ENCODE results near the gene GPR158.
"Not testable (repeated sequence)": the region's sequence is repeated elsewhere in the genome, so short reads cannot be mapped to it uniquely, and the experiment has no call there.

GPR158 gene

DNA sequence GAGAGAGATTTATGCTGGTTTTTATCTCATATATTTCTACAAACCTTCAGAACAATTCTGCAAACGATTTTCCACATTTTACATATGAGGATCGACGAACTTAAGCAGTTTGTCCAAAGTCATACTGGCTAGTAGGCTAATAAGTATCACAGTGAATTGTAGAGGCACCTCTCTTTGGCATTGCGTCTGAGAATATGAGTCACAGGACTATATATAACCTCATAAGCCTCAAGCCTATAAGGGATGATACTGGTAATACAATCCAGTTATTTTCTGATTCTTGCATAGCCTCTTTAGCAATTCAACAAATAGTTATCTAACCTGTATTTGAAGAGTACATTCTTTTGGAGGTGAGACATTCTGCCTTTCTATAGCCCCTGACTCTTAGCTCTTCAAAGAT lies 129.8 kb downstream of the GPR158 start:
- DNase-seq (ENCODE audit: low spot score), result peak; percentile 25

DNA sequence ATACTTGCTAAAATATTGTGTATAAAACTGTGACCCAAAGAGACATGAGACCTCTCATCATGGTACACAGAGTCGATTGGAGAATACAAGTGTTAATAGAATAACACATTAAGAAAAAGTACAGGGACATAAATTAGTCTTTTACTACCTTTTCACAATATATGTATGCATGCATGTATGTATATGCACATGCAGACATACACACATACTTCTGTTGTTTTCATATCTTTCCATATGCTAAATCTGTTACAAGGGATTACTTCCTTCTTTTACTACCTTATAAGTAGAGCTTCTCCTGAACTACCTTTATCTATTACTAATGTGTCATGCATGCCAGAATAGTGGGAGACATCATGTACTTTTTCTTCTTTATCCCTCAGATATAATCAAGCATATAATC lies 131.6 kb downstream of the GPR158 start:
- no peak for DNase-seq (ENCODE audit: low spot score)

DNA sequence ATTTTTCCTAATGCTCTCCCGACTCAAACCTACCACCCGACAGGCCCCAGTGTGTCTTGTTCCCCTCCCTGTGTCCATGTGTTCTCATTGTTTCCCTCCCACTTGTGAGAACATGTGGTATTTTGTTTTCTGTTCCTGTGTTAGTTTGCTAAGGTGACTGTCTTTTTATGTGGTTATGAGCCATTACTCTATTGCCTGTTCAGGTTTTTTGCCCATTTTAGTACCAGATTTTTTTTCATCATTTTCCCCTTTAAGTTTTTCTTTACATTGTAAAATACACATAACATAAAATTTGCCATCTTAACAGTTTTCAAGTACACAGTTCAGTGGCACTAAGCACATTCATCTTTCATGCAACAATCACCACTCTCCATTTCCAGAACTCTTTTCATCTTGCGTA lies 133.5 kb downstream of the GPR158 start:
- no peak for DNase-seq (ENCODE audit: low spot score)

DNA sequence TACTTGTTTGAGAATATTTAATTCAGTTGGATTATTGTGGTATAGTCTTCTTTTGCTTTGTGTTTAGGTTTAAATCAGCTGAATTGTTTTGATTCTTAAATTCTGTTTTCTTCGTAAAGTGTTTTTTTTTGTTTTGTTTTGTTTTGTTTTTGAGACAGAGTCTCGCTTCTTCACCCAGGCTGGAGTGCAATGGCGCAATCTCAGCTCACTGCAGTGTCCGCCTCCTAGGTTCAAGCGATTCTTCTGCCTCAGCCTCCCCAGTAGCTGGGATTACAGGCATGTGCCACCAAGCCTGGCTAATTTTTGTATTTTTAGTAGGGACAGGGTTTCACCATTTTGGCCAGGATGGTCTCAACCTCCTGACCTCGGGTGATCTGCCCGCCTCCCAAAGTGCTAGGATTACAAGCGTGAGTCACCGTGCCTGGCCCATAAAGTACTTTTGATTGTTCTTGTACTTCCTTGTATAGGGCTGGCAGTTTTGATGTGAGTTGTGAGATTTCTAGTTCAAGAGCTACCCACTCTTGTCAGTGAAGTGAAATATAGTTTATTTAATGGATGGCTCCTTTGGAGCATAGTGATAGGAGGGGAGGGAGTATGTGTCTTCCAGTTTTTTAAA lies 142.9 kb downstream of the GPR158 start:
- not testable (repeated sequence) for DNase-seq (ENCODE audit: low spot score)

DNA sequence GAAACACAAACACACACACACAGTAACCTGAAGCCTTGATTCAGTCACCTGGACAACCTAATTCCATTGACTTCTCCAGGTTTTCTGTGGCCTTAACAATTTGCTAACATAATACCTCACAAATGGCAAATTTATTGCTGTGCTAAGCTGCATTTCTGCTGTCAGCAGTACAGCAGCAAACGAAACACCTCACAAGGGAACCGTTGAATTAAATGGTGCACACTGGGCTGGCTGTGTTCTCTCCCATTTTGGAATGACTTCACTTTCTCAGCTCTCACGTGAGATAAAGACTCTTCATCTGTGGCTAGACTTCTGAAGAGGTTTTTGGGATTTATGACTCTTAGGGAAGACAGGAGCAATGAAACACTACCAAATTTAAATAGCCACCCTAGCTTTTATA lies 152.5 kb downstream of the GPR158 start:
- DNase-seq (ENCODE audit: low spot score), result no peak

DNA sequence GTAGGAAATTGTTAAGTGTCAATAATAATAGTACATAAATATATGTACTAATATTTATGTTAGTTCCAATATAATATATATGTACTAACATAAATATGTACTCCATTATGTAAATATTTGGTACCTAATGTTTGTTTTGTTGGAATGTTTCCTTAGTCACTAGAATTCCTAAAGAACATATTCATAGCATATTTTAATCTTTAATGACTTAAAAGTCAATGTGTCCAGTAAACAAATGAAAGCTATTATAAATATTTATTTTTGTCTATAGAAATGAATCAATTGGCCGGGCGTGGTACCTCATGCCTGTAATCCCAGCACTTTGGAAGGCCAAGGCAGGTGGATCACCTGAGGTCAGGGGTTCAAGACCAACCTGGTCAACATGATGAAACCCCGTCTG lies 153.6 kb downstream of the GPR158 start:
- DNase-seq (ENCODE audit: low spot score), result no peak

DNA sequence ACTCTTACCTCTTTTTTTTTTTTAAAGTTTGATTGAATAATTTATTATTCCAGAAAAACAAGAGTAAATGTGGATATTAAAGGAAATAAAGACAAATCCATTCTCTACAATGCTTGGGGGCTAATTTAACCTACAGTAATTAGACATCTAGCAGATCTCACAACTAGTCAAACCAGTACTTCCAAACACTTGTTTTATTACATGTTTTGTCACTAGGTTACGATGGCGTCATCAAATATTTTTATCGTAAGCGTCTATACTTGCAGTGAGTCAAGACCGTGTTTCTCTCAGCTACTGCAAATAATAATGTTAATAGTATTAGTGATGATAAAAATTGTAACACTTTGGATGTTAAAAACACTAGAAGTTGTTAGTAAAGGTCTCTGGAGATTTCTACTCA lies 154.8 kb downstream of the GPR158 start:
- DNase-seq (ENCODE audit: low spot score), result not testable (repeated sequence)

DNA sequence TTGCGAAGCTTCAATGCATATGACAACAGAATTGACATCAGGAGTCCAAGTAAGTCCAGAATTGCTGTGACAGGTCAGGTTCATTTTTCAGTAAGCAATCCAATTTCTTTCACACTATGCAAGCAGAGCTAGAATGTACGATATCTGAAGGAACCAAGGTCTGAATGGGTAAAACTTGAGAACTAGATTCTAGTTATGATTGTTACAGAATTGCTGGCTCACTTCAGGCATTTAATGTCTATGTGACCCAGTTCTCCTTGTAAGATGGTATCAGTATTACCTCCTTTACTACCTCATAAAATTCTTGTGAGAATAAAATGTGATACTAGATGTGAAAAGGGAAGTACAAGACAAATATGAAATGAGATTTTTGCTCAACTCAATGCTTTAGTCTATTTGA lies 159.6 kb downstream of the GPR158 start:
- no peak for DNase-seq (ENCODE audit: low spot score)

DNA sequence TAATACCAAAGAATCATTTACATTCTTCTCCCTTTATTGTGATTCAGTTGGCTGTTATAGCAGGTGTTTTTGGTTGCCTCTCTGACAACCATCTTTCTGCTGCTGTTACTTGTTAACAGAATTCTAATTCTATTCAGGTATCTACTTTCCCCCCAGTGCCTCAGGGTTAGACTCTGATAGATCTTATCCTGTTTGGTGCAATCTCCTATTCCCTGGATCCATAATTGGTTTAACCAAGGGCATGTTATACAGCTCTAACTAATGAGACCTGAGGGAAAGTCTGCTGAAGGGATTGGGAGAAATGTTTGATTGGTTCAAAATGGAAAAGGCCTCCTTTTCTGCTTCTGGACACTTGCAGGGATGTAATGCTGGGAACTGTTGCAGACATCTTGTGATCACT lies 161.5 kb downstream of the GPR158 start:
- no peak for DNase-seq (ENCODE audit: low spot score)

DNA sequence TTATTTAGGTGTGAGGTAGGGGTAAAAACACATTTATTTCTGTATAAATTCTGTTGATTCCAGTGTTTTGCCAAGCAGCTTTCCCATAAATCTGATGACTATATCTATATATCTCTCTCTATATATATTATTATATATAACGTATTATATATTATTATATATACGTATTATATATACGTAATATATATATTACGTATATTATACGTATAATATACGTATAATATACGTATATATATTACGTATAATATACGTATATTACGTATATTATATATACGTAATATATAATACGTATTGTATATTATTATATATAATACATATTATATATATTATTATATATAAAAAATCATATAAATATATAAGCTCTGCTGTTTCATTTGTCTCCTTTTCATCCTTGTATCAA lies 163.5 kb downstream of the GPR158 start:
- DNase-seq (ENCODE audit: low spot score), result no peak

DNA sequence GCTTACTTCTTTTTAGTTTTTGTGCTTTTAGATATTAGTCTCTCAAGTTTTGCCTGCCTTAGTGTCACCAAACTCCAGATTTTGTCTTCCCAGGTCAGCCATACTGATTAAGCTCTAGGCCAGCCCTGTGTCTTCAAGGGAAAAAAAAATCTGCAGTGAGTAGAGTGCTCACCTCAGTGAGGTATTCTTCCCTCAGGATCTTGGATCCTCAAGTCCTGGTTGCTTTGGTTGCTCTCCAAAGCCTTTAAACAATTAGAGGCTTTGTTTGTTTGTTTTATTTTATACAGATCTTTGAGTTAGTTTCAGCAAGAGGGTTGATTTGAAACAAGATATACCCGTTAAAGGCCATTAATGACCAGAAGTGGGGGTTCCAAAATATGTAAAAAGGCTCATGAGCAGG lies 165.2 kb downstream of the GPR158 start:
- no peak for DNase-seq (ENCODE audit: low spot score)

DNA sequence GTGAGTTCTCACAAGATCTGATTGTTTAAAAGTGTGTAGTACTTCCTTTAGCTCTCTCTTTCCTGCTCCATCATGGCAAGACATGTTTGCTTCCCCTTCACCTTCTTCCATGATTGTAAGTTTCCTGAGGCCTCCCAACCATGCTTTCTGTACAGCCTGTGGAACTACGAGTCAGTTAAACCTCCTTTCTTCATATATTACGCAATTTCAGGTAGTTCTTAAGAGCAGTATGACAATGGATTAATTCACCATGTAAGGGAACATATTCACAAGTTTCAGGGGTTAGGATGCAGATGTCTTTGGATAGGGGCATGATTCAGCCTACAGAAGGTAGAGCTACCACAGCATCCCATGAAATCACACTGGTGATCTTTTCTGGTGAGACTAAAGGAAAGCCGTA lies 174.7 kb downstream of the GPR158 start:
- DNase-seq (ENCODE audit: low spot score), result no peak

DNA sequence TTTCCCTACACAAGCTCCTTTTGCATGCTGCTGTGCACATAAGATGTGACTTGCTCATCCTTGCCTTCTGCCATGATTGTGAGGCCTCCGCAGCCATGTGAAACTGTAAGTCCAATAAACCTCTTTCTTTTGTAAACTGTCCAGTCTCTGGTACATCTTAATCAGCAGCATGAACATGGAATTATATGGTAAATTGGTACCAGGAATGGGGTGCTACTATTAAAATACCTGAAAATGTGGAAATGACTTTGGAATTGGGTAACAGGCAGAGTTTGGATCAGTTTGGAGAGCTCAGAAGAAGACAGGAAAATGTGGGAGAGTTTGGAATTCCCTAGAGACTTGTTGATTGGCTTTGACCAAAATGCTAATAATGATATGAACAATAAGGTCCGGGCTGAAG lies 181.8 kb downstream of the GPR158 start:
- no peak for DNase-seq (ENCODE audit: low spot score)

DNA sequence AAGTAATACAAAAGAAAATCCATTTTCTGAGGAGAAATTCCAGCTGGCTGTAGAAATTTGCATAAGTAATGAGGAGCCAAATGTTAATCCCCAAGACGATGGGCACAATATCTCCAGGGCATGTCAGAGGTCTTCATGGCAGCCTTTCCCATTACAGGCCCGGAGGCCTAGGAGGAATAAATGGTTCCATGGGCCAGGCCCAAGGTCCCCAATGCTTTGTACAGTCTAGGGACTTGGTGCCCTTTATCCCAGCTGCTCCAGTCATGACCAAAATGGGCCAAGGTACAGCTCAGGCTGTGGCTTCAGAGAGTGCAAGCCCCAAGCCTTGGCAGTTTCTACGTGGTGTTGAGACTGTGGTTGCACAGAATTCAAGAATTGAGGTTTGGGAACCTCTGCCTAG lies 182.5 kb downstream of the GPR158 start:
- no peak for DNase-seq (ENCODE audit: low spot score)

DNA sequence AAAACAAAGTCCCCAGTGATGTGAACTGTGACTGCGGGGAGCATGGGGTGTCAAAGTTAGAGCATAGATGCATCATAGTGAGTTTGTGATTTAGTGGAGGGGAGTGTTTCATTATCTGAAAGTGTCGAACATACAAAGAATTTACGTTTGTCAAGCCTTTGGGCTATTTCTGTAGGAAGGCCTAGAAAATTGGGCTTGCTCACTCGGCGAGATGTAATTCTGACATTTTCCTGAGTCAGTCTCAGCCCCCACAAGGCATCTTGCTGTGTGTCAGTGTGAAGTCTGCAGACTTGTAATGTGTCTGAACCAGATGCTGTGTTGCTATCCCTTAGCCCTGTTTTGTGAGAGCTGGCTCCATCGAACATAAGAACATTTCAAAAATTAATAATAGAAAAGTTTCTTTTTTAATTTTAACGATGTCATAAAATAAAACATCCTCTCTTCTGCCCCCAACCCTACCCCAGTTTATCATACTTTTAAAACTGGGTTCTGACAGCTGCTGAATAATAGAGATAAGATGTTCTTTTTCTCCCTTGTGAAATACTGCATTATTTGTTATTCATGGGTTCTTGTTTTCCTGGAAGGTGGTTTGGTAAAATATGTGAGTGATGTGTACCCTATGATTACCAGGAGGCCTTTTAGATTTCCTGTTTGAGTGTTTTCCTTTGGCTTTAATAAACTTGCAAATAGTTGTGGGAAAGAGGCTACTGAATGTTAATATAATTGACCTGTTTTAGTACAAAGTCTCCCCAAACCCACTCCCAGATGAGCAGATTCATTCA lies 207.4 kb downstream of the GPR158 start:
- peak; percentile 14 for DNase-seq (ENCODE audit: low spot score)

DNA sequence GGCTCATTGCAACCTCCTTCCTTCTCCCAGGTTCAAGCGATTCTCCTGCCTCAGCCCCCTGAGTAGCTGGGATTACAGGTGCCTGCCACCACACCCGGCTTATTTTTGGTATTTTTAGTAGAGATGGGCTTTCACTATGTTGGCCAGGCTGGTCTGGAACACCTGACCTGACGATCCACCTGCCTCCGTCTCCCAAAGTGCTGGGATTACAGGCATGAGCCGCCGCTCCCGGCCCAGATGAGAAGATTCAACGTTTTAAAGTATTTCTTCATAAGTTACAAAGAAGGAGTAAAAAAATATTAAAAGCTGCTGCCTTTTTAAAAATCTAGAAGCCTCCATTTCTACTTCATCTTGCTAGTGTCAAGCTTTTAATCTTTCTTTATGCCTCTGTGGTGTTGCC lies 208.1 kb downstream of the GPR158 start:
- DNase-seq (ENCODE audit: low spot score), result not testable (repeated sequence)

DNA sequence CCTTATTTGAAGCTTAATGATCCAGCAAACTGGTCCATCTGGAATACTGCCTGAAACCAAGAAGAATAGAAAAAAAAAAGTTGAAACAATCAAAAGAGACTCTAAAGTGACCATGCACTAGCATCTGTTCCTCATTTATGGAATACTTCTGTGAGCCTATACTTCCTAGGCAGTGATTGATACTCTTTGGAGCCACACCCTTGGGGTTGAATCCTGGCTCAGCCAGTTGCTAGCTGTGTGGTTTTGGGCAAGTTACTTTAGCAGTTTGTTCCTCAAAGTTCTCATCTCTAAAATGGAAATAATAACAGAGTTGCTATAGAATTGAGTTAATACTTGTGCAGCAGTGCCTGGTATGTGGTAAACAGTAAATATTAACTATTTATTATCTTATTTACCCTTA lies 208.9 kb downstream of the GPR158 start:
- DNase-seq (ENCODE audit: low spot score), result no peak

DNA sequence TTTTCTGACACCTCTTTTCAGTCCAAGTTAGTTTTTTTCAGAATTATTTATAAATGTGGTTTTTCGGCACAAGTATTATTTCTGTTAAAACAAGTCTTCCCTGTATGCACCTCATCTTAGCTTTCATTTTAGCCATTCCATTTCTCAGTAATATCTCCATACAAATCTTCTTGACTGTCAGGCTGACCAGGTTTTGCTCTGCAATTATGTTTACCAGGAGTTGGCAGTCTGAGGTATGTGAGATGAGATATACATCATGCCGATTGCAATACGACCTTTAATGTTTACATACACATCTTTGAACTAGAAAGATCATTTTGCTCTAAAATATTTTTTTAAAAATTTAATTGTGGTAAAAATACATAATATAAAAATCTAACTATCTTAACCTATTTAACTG lies 209.8 kb downstream of the GPR158 start:
- DNase-seq (ENCODE audit: low spot score), result no peak

DNA sequence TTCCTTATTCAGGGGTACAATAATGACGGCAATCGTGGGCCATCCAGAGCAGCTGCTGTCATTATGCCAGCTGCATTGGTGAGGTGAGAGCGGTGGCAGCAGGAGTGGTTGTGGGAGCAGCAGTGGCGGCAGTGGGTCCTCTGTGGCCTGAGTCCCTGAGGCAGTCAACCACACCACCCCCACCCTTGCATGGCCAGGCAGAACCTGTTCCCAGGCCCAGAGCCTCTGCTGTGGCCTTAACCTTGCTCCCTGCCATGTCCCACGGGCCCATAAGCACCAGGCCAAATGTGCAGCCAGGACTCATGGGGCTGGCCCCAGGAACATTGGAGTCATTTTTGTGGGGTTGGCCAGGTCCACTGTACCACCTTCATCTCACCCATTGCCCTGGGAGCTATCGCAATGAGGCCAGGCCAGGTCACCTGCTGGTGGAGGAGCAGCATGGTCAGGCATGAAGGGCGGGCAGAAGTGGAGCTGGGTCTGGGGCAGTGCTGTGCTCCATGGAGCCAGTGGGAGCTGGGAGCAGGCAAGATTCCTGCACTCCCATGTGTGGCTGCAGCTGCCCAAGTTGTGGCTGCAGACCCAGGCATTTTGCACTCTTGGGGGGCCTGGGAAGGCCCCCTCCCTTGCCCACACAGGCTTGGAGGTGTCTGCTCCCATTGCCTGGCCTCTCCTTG lies 213.5 kb downstream of the GPR158 start:
- no peak for DNase-seq (ENCODE audit: low spot score)

DNA sequence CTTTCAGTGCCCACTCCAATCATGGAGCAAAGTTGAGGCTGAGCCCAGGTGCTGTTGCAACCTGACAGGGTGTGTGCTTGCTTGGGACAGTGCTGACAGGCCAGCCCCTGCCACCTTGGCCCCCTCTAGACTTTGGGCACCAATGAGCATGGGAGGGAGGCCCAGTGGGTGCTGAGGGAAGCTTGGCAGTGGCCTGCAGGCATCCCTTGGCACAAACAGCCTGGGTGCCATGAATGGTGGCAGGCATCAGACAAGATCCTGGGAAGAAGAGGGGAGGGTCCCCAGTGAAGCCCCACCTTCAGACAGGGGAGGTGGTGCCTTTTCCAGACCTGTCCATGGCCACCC lies 214.0 kb downstream of the GPR158 start:
- no peak for DNase-seq (ENCODE audit: low spot score)

DNA sequence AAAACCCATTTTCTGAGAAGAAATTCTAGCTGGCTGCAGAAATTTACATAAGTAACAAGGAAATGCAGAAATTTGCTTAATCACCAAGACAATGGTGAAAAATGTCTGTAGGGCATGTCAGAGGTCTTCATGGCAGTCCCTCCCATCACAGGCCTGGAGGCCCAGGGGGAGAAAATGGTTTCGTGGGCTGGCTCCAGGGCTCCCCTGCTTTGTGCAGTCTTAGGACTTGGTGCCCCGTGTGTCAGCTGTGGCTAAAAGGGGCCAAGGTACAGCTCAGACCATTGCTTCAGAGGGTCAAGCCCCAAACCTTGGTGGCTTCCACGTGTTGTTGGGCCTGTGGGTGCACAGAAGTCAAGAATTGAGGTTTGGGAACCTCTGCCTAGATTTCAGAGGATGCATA lies 215.9 kb downstream of the GPR158 start:
- no peak for DNase-seq (ENCODE audit: low spot score)

DNA sequence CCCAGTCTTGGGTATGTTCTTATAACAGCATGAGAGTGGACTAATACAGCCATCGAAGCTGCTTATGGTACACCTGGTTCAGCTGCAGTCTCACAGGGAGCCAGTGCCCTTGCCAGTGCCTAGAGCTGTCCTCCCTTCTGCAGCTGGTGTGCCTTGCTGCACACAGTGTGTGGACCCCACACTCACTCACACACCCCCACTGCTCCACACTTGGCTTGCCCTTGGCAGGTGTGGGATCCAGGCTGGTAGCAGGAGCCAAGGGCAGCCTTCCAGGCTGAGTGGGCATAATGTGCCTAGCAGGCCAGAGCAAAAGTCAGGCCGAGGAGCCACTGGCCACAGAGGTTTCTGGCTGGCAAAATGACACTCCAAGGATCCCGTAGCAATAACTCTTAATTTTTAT lies 217.3 kb downstream of the GPR158 start:
- DNase-seq (ENCODE audit: low spot score), result no peak

DNA sequence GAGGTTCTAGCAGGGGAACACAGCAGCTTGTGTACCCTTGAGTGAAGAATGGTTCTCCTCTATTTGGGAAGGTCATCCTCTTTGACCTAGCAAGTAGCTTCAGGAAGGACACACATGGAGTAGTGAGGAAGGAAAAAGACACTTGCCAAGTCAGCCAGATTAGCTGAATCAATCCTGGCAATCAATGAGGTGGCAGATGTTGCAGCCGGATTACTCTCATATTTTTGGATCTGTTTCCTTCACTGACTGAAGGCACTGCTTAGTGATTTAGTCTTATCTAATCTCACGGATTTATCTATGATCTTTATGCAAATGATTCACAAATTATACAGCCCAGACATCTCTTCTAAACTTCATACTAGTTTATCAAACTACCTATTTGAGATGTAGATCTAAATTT lies 218.8 kb downstream of the GPR158 start:
- no peak for DNase-seq (ENCODE audit: low spot score)

DNA sequence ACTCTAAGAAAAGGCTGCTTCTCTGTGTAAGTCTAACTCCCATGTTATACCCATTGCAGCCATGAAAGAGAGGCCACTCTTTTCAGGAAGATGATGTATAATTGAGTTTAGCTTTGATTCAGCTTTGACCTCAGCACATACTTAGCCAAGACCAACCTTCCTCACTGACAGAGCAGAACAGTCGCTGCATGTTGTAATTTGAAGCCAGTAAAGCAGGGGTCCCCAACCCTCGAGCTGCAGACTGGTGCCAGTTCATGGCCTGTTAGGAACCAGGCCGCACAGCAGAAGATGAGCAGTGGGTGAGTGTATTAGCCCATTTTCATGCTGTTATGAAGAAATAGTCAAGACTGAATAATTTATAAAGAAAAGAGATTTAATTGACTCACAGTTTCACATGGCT lies 223.9 kb downstream of the GPR158 start:
- no peak for DNase-seq (ENCODE audit: low spot score)
